GM12878 (cell line): ENCODE results near the gene OSBP. TPM values are rescaled to one million over a fixed set of nuclear protein-coding genes. Genes with fewer than 3 reads are reported as not detected.

Experiments used
- E4F1 ChIP-seq: fragments of 450-650 bp; IDR thresholded peaks from 2 replicates; pipeline ENCODE4 v1.6.1; 2018; ENCODE audit warnings: borderline replicate concordance, mild to moderate bottlenecking; ENCODE audit not compliant: partially characterized antibody
- MEF2B ChIP-seq: fragments of 450-650 bp; IDR thresholded peaks from 2 replicates; pipeline ENCODE4 v1.6.1; 2018; ENCODE audit warnings: mild to moderate bottlenecking, moderate library complexity; ENCODE audit not compliant: partially characterized antibody, poor library complexity, severe bottlenecking
- NBN ChIP-seq: fragments of 450-650 bp; IDR thresholded peaks from 2 replicates; pipeline ENCODE4 v1.6.1; 2016
- PAX8 ChIP-seq: fragments of 450-650 bp; IDR thresholded peaks from 2 replicates; pipeline ENCODE4 v1.6.1; 2017; ENCODE audit warnings: mild to moderate bottlenecking, moderate library complexity
- PML ChIP-seq: IDR thresholded peaks from 2 replicates; pipeline ENCODE4 v1.6.1; 2012; ENCODE audit warnings: low read length, inconsistent platforms
- SMAD5 ChIP-seq: IDR thresholded peaks from 2 replicates; pipeline ENCODE4 v1.6.1; 2016; ENCODE audit warnings: antibody characterized with exemption, low read depth
- SMC3 ChIP-seq: IDR thresholded peaks from 2 replicates; pipeline ENCODE4 v1.6.1; 2011; ENCODE audit warnings: low read length, improper control_type of control experiment, borderline replicate concordance
- SREBF1 ChIP-seq: IDR thresholded peaks from 2 replicates; pipeline ENCODE4 v1.6.1; 2012; ENCODE audit warnings: mild to moderate bottlenecking, low read length
- TCF12 ChIP-seq: IDR thresholded peaks from 2 replicates; pipeline ENCODE4 v1.6.1; 2011; ENCODE audit warnings: low read depth, mild to moderate bottlenecking, low read length
- ZNF24 ChIP-seq: fragments of 450-650 bp; IDR thresholded peaks from 2 replicates; pipeline ENCODE4 v1.6.1; 2017; ENCODE audit warnings: antibody characterized with exemption, mild to moderate bottlenecking
- ZNF622 ChIP-seq: fragments of 450-650 bp; IDR thresholded peaks from 2 replicates; pipeline ENCODE4 v1.6.1; 2017; ENCODE audit warnings: mild to moderate bottlenecking, inconsistent platforms
- ZNF687 ChIP-seq: fragments of 450-650 bp; IDR thresholded peaks from 2 replicates; pipeline ENCODE4 v1.6.1; 2017; ENCODE audit warnings: mild to moderate bottlenecking, moderate library complexity
- polyA plus RNA-seq, 11 experiments: library from polyadenylated mRNA; depleted of rRNA in 4 of 11; unstranded in 6 of 11; stranded (reverse) in 5 of 11; fragments of >200 nt; fragmentation: Nextera tagmentation in 4 of 11; fragmentation: Illumina TruSeq in 1 of 11; extraction: Ambion mirVana in 4 of 11; extraction: Trizol in 1 of 11; gene quantifications; 1 replicate in 1 of 11; 2 replicates in 10 of 11; pipeline versions ENCODE4 v1.2.1 to v1.2.3, GENCODE V29; 2011 to 2016; ENCODE audit warnings: inconsistent platforms in 2 of 11, missing spikeins in 2 of 11, low read depth in 1 of 11
- total RNA-seq, 4 experiments: library from RNA; depleted of rRNA in 3 of 4; stranded (reverse); fragments of >200 nt in 3 of 4; fragmentation: Illumina TruSeq in 1 of 4; extraction: Trizol in 1 of 4; gene quantifications; 2 replicates each; pipeline versions ENCODE4 v1.2.1 to v1.2.3, GENCODE V29; 2013 to 2021
- TF ChIP-seq, protein P1 (sequence below): fragments of 450-650 bp; conservative IDR thresholded peaks from 2 replicates; pipeline ENCODE4 v1.6.1; 2017; ENCODE audit warnings: mild to moderate bottlenecking, moderate library complexity
- TF ChIP-seq, protein P2 (sequence below): IDR thresholded peaks from 2 replicates; pipeline ENCODE4 v1.6.1; 2011; ENCODE audit warnings: low read depth, low read length, improper control_type of control experiment, borderline replicate concordance
- TF ChIP-seq, protein P3 (sequence below): fragments of 450-650 bp; IDR thresholded peaks from 2 replicates; pipeline ENCODE4 v1.6.1; 2016; ENCODE audit warnings: mild to moderate bottlenecking
- TF ChIP-seq, protein P4 (sequence below): fragments of 450-650 bp; IDR thresholded peaks from 2 replicates; pipeline ENCODE4 v1.6.1; 2017; ENCODE audit warnings: mild to moderate bottlenecking, low read depth, inconsistent platforms; ENCODE audit not compliant: poor library complexity, severe bottlenecking

Gene OSBP
- total and polyA plus RNA-seq, 10 of the 15 experiments (the other 5 are each of a cell fraction or from before 2014, with no cell fraction given) = 5.9 to 41.2 (median 21.7) TPM

DNA sequence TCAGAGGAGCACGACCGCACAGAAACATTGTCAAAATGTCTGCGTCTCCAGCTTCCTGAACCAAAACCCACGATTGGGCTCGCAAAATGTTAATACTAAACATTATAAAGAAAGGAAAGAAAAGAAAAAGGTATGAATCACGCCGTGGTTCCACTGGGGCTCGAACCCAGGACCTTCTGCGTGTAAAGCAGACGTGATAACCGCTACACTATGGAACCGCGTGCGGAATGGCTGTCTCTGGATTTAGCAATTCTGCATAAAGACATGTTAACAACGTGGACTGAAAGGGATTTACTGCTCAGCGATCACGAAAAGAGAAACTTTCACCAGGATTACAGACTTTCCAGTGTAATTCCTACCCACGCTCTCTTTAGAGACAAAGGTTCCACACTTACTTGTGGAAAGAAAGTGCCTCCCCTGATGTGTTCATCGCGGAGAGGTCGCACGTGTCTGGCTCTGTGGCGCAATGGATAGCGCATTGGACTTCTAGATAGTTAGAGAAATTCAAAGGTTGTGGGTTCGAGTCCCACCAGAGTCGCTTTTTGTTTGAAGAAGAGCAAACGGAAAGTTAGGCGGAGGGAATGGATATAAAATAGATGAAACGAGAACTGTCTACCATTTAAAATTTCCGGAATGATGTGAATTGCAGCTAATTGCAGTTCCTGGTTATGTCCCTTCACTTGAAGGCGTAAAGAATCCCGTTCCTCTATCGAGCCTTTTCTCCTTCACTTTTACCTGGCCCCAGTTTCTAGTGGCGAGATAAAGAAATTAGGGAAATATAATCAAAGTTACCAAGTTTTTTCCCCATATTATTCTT is 64.5 kb downstream of the OSBP start (continued):
- peak; percentile 71; the same call in 1 of the 2 replicates for TF ChIP-seq ZNF687
- TF ChIP-seq SREBF1 = no peak
- no peak for TF ChIP-seq PAX8
- 0 out of 2 replicates have a peak, but pooled peaks have one; percentile 79 for TF ChIP-seq NBN
- TF ChIP-seq SMAD5 = no peak
- peak; percentile 63 for TF ChIP-seq ZNF24
- TF ChIP-seq, protein P1, sequence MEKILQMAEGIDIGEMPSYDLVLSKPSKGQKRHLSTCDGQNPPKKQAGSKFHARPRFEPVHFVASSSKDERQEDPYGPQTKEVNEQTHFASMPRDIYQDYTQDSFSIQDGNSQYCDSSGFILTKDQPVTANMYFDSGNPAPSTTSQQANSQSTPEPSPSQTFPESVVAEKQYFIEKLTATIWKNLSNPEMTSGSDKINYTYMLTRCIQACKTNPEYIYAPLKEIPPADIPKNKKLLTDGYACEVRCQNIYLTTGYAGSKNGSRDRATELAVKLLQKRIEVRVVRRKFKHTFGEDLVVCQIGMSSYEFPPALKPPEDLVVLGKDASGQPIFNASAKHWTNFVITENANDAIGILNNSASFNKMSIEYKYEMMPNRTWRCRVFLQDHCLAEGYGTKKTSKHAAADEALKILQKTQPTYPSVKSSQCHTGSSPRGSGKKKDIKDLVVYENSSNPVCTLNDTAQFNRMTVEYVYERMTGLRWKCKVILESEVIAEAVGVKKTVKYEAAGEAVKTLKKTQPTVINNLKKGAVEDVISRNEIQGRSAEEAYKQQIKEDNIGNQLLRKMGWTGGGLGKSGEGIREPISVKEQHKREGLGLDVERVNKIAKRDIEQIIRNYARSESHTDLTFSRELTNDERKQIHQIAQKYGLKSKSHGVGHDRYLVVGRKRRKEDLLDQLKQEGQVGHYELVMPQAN = peak; percentile 62
- no peak for TF ChIP-seq ZNF622
- TF ChIP-seq TCF12 = no peak
- TF ChIP-seq, protein P2, sequence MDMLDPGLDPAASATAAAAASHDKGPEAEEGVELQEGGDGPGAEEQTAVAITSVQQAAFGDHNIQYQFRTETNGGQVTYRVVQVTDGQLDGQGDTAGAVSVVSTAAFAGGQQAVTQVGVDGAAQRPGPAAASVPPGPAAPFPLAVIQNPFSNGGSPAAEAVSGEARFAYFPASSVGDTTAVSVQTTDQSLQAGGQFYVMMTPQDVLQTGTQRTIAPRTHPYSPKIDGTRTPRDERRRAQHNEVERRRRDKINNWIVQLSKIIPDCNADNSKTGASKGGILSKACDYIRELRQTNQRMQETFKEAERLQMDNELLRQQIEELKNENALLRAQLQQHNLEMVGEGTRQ = no peak
- TF ChIP-seq, protein P3, sequence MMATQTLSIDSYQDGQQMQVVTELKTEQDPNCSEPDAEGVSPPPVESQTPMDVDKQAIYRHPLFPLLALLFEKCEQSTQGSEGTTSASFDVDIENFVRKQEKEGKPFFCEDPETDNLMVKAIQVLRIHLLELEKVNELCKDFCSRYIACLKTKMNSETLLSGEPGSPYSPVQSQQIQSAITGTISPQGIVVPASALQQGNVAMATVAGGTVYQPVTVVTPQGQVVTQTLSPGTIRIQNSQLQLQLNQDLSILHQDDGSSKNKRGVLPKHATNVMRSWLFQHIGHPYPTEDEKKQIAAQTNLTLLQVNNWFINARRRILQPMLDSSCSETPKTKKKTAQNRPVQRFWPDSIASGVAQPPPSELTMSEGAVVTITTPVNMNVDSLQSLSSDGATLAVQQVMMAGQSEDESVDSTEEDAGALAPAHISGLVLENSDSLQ = no peak
- no peak for TF ChIP-seq SMC3
- TF ChIP-seq E4F1 = no peak
- TF ChIP-seq, protein P4, sequence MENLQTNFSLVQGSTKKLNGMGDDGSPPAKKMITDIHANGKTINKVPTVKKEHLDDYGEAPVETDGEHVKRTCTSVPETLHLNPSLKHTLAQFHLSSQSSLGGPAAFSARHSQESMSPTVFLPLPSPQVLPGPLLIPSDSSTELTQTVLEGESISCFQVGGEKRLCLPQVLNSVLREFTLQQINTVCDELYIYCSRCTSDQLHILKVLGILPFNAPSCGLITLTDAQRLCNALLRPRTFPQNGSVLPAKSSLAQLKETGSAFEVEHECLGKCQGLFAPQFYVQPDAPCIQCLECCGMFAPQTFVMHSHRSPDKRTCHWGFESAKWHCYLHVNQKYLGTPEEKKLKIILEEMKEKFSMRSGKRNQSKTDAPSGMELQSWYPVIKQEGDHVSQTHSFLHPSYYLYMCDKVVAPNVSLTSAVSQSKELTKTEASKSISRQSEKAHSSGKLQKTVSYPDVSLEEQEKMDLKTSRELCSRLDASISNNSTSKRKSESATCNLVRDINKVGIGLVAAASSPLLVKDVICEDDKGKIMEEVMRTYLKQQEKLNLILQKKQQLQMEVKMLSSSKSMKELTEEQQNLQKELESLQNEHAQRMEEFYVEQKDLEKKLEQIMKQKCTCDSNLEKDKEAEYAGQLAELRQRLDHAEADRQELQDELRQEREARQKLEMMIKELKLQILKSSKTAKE = peak; percentile 83
- TF ChIP-seq MEF2B = peak; percentile 18
- peak; percentile 50; the same call in 1 of the 2 replicates for TF ChIP-seq PML
